ENCODE results near the gene CERS1.

Gene CERS1

GRCh38 chr19:18832306-18833140 lies 63.4 kb downstream of the CERS1 start:
- DNase-seq = peak; percentile 50

GRCh38 chr19:18831524-18832305 lies 64.2 kb downstream of the CERS1 start, which contains the start of gene UPF1:
Gene UPF1, plus strand, starts transcription at chr19:18831959. Its CDS starts 251 bp downstream, at chr19:18832210.
- peak; percentile 87 for DNase-seq

- DNase-seq = no peak
Measured at GRCh38 chr19:18830488-18830887, 65.5 kb downstream of the CERS1 start.

DNA sequence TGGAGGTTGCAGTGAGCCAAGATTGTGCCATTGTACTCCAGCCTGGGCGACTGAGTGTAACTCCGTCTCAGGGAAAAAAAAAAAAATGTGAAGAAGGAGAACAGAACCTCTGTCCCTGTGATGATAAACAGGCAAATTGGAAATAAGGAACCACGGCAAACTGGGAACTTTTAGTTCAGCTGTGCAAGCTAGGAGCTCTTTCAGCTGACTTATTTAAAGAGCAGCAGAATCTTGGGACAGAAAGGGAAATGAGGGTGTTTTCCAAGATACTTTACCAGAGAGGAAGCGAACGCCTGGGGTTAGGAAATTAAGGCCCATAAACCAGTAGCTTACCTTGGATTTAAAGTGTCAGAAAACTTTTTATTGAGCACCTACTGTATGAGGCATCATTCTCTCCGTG lies 67.2 kb downstream of the CERS1 start:
- DNase-seq = no peak
